Esophagus muscularis mucosa (tissue), 4 donors: ENCODE measurements around the gene PTAFR. TPM values are rescaled to one million over a fixed set of nuclear protein-coding genes. Genes with fewer than 3 reads are reported as not detected.

ENCODE experiments used
- DNase-seq: peaks from one replicate; pipeline ENCODE4 v3.0.0-alpha.2; 2017; ENCODE audit errors: extremely low spot score
- H3K27ac ChIP-seq, 4 donors: fragments of 200-600 bp; sonication (generic); replicated peaks in 1 of 4; 1 replicate in 3 of 4; 2 replicates in 1 of 4; pipeline ENCODE4 v1.5.1; 2016 to 2019; ENCODE audit warnings: mild to moderate bottlenecking in 1 of 4
- H3K27me3 ChIP-seq, 4 donors: fragments of 200-600 bp; sonication (generic); one replicate each; pipeline versions ENCODE4 v1.5.1 to v1.6.0; 2016 to 2019
- H3K36me3 ChIP-seq, 4 donors: fragments of 200-600 bp; sonication (generic); one replicate each; pipeline ENCODE4 v1.5.1; 2016 to 2019
- H3K4me1 ChIP-seq, 4 donors: fragments of 200-600 bp; sonication (generic); one replicate each; pipeline ENCODE4 v1.5.1; 2016 to 2019
- H3K4me3 ChIP-seq, 4 donors: fragments of 200-600 bp; sonication (generic); 1 replicate in 2 of 4; 2 replicates in 2 of 4; pipeline ENCODE4 v1.5.1; 2016 to 2019; ENCODE audit warnings: mild to moderate bottlenecking in 4 of 4, moderate library complexity in 1 of 4
- H3K9me3 ChIP-seq, 4 donors: fragments of 200-600 bp; sonication (generic); 1 replicate in 3 of 4; 2 replicates in 1 of 4; pipeline ENCODE4 v1.5.1; 2016 to 2019
- CTCF ChIP-seq, 3 experiments: fragments of 200-600 bp in 2 of 3; fragments of 450-650 bp in 1 of 3; sonication (generic) in 2 of 3; IDR thresholded peaks; one replicate each; pipeline ENCODE4 v1.5.1; 2017 to 2019; ENCODE audit warnings: antibody characterized with exemption in 3 of 3, mild to moderate bottlenecking in 2 of 3, moderate library complexity in 1 of 3
- EP300 ChIP-seq: sonication (generic); formaldehyde crosslinking; IDR thresholded peaks from one replicate; pipeline ENCODE4 v1.6.1; 2017; ENCODE audit warnings: antibody characterized with exemption
- POLR2A ChIP-seq: fragments of 450-650 bp; IDR thresholded peaks from one replicate; pipeline ENCODE4 v1.6.1; 2017; ENCODE audit warnings: antibody characterized with exemption, moderate library complexity, mild to moderate bottlenecking, low read depth
- POLR2AphosphoS5 ChIP-seq, 2 donors: sonication (generic); formaldehyde crosslinking; IDR thresholded peaks; one replicate each; pipeline ENCODE4 v1.6.1; 2017; ENCODE audit warnings: antibody characterized with exemption in 2 of 2
- WGBS: methylation state at CpG from one replicate; pipeline ENCODE4 v1.1.5; 2018; 5-methylcytosine and 5-hydroxymethylcytosine counted together
- intact Hi-C: fragments of 100-400 bp; cut with DNase I; formaldehyde crosslinking; loops from one replicate; pipeline ENCODE4 v1.15.1; 2023
- total RNA-seq, 4 donors: library from RNA; depleted of rRNA; stranded (reverse); fragments of >200 nt; gene quantifications; one replicate each; pipeline versions ENCODE4 v1.1.0 to v1.2.1, GENCODE V29; 2016

Gene PTAFR
- total RNA-seq, 4 donors from 2014 or later = 4.6 to 8.1 (median 6.8) TPM

- peaks cover 0 to 6% (median 0%) of the 10 kb centered on the region in 4 donors for H3K27me3 ChIP-seq
- DNase-seq = no peak
- intact Hi-C loops = no loop called here
- H3K9me3 ChIP-seq = no peaks in the 10 kb centered on the region
- peaks cover 0 to 19% (median 6%) of the 10 kb centered on the region in 4 donors for H3K4me1 ChIP-seq
- no peak overlapping the region for H3K4me3 ChIP-seq
- 95% methylated on average over 23 of the region's 23 CpGs for WGBS
- no peak overlapping the region for H3K27ac ChIP-seq
- H3K36me3 ChIP-seq = peaks cover 0 to 6% (median 0%) of the 10 kb centered on the region in 4 donors
- TF ChIP-seq CTCF (IDR thresholded peaks at IDR 0.05) = no peak
- no peak for TF ChIP-seq POLR2A
- TF ChIP-seq POLR2AphosphoS5 (IDR thresholded peaks at IDR 0.05) = no peak
- TF ChIP-seq EP300 = no peak
Measured at GRCh38 chr1:28150125-28150780, 26.2 kb downstream of the PTAFR start.

- 90% methylated on average over 1 of the region's 1 CpG for WGBS
- DNase-seq = no peak
Measured at GRCh38 chr1:28148880-28149195, 27.7 kb downstream of the PTAFR start.

GRCh38 chr1:28147264-28148094 lies 29.0 kb downstream of the PTAFR start:
- WGBS = 70% methylated on average over 16 of the region's 16 CpGs
- Histone ChIP-seq H3K27me3 (peaks cover 0 to 6% (median 0%) of the 10 kb centered on the region in 4 donors), H3K4me1 (no peaks in the 10 kb centered on the region), H3K27ac (no peak overlapping the region), H3K4me3 (no peak overlapping the region), H3K9me3 (no peaks in the 10 kb centered on the region), H3K36me3 (peaks cover 0 to 6% (median 0%) of the 10 kb centered on the region in 4 donors)
- DNase-seq = no peak
- intact Hi-C loops = no loop called here
- TF ChIP-seq EP300 (no peak), POLR2AphosphoS5 (IDR thresholded peaks at IDR 0.05) (no peak), POLR2A (no peak), CTCF (IDR thresholded peaks at IDR 0.05) (no peak)

More at GRCh38 chr1:28148880-28149195, 27.7 kb downstream of the PTAFR start:
- Histone ChIP-seq H3K4me1 (peaks cover 0 to 11% (median under 1%) of the 10 kb centered on the region in 4 donors), H3K9me3 (no peaks in the 10 kb centered on the region), H3K4me3 (no peak overlapping the region), H3K36me3 (peaks cover 0 to 6% (median 0%) of the 10 kb centered on the region in 4 donors), H3K27ac (no peak overlapping the region), H3K27me3 (peaks cover 0 to 6% (median 0%) of the 10 kb centered on the region in 4 donors)
- TF ChIP-seq POLR2A (no peak), POLR2AphosphoS5 (IDR thresholded peaks at IDR 0.05) (no peak), CTCF (IDR thresholded peaks at IDR 0.05) (no peak), EP300 (no peak)
- intact Hi-C loops = no loop called here

- no peaks in the 10 kb centered on the region for H3K9me3 ChIP-seq
- DNase-seq = no peak
- no peak overlapping the region for H3K27ac ChIP-seq
- no peak overlapping the region for H3K4me3 ChIP-seq
- 100% methylated on average over 5 of the region's 5 CpGs for WGBS
- peaks cover 0 to 6% (median 0%) of the 10 kb centered on the region in 4 donors for H3K36me3 ChIP-seq
- peaks cover 0 to 6% (median 0%) of the 10 kb centered on the region in 4 donors for H3K27me3 ChIP-seq
- H3K4me1 ChIP-seq = no peaks in the 10 kb centered on the region
- no peak for TF ChIP-seq EP300
- no peak for TF ChIP-seq POLR2AphosphoS5 (IDR thresholded peaks at IDR 0.05)
- TF ChIP-seq POLR2A = no peak
- no peak for TF ChIP-seq CTCF (IDR thresholded peaks at IDR 0.05)
- intact Hi-C loops = no loop called here
Measured at GRCh38 chr1:28145728-28146127, 30.8 kb downstream of the PTAFR start.
